ENCODE data around the gene CIAO2A.

The CIAO2A gene

GRCh38 chr15:64023220-64023619 lies 70.4 kb downstream of the CIAO2A start:
- Histone ChIP-seq H3K4me3 (IDR thresholded peaks at IDR 0.05; ENCODE audit: insufficient read depth, low read depth, low read length) (no peak overlapping the region), H3K79me2 (ENCODE audit: insufficient read depth, low read depth) (no peaks in the 10 kb centered on the region), H3K27ac (no peak overlapping the region), H2AFZ (ENCODE audit: low read depth) (no peak overlapping the region), H3K36me3 (ENCODE audit: insufficient read depth) (no peaks in the 10 kb centered on the region), H4K20me1 (ENCODE audit: insufficient read depth) (no peaks in the 10 kb centered on the region), H3K4me1 (ENCODE audit: low read depth, poor library complexity, severe bottlenecking) (peaks cover 8% of the 10 kb centered on the region), H3K27me3 (ENCODE audit: insufficient read depth, low read depth) (no peaks in the 10 kb centered on the region), H3K4me2 (no peak overlapping the region), H3K9ac (no peak overlapping the region)
- TF ChIP-seq CTCF (conservative IDR thresholded peaks at IDR 0.05; ENCODE audit: low read depth, low read length), result no peak

GRCh38 chr15:64022571-64022970 lies 71.1 kb downstream of the CIAO2A start:
- Histone ChIP-seq H3K4me2 (no peak overlapping the region), H3K4me1 (ENCODE audit: low read depth, poor library complexity, severe bottlenecking) (peaks cover 8% of the 10 kb centered on the region), H3K27me3 (ENCODE audit: insufficient read depth, low read depth) (no peaks in the 10 kb centered on the region), H4K20me1 (ENCODE audit: insufficient read depth) (no peaks in the 10 kb centered on the region), H2AFZ (ENCODE audit: low read depth) (no peak overlapping the region), H3K9ac (no peak overlapping the region), H3K79me2 (ENCODE audit: insufficient read depth, low read depth) (no peaks in the 10 kb centered on the region), H3K36me3 (ENCODE audit: insufficient read depth) (no peaks in the 10 kb centered on the region), H3K4me3 (IDR thresholded peaks at IDR 0.05; ENCODE audit: insufficient read depth, low read depth, low read length) (no peak overlapping the region), H3K27ac (no peak overlapping the region)
- TF ChIP-seq CTCF (conservative IDR thresholded peaks at IDR 0.05; ENCODE audit: low read depth, low read length), result no peak

All from KMS-11 (cell line).